ENCODE measurements around the gene MIPOL1.
"Not testable (repeated sequence)": the region's sequence is repeated elsewhere in the genome, so short reads cannot be mapped to it uniquely, and the experiment has no call there.

The MIPOL1 gene

DNA sequence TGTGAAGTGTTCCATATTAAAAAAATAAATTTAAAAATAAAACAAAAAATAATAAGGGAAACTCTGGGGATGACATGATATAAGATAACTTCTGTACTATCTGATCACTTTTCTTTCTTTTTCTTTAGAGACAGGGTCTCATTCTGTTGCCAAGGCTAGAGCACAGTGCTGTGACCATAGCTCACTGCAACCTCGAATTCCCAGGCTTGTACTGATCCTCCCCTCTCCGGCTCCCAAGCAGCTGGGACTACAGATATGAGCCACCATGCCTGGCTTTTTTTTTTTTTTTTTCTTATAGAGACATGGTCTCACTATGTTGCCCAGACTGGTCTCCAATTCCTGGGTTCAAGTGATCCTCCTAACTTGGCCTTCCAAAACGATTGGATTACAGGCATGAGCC lies 10.4 kb upstream of the MIPOL1 start:
- no peak for DNase-seq (ENCODE audit: low read depth in 2 of 2)

DNA sequence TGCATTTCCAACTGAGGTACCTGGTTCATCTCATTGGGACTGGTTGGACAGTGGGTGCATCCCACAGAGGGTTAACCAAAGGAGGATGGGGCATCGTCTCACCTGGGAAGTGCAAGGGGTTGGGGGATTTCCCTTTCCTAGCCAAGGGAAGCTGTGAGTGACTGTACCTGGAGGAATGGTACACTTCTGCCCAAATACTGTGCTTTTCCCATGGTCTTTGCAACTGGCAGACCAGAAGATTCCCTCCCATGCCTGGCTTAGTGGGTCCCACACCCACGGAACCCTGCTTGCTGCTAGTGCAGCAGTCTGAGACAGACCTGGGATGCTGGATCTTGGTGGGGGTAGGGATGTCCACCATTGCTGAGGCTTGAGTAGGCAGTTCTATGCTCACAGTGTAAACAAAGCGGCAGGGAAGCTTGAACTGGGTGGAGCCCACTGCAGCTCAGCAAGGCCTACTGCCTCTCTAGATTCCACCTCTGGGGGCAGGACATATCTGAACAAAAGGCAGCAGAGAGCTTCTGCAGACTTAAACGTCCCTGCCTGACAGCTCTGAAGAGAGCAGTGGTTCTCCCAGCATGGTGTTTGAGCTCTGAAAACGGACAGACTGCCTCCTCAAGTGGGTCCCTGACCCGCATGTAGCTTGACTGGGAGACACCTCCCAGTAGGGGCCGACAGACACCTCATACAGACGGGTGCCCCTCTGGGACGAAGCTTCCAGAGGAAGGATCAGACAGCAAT lies 9.7 kb upstream of the MIPOL1 start:
- DNase-seq (ENCODE audit: low read depth in 2 of 2), result not testable (repeated sequence)

- DNase-seq (ENCODE audit: low read depth in 2 of 2), result not testable (repeated sequence)
Measured at GRCh38 chr14:37189733-37190132, 8.0 kb upstream of the MIPOL1 start.

- DNase-seq (ENCODE audit: low read depth in 2 of 2), result no peak
Measured at GRCh38 chr14:37194698-37195097, 3.0 kb upstream of the MIPOL1 start.

DNA sequence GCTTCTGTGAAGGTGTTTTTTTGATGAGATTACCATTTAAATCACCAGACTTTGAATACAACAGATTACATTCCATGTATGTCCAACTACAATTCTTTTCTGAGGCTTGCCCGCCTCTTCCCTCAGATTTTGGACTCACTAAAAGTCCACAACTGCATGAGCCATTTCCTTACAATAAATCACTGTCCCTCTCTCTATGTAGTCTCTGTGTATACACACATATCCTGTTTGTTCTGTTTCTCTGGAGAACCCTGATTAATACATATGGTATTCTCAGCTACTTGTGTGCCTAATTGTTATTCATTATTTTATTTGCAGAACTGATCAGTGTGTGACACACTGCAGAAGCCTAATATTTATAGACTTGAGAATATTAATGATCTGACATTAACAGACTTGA lies 2.4 kb upstream of the MIPOL1 start:
- no peak for DNase-seq (ENCODE audit: low read depth in 2 of 2)

DNA sequence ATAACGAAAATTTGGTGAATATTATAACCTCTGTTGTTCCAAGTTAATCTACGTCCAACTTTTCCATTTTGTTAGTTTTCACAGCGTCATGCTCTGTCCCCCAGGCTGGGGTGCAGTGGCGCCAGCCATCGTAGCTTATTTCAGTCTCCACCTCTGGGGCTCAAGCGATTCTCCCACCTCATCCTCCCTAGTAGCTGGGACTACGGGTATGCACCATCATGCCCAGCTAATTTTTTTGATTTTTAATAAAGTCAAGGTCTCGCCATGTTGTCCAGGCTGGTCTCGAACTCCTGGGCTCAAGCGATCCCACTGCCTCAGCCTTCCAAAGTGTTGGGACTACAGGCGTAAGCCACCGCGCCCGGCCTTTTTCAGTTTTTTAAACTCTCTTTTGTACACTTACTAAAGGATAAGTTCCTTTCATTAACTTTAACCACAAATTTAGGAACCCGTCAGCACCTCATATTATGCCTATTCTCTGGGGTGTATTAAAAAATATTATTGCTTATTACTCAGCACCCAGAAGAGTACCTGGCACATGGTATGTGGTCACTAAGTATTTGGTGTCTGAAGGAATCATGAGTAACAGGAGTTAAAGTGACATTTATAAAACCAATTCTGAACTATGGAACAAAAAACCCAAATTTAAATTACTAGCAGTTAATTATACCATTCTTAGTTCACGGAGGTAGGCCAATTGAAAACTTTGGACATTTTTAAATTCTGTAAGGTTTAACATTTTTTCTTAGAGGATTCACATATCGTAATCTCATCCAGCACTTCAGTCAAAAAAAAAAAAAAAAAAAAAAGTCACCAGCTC lies 925 bp upstream of the MIPOL1 start:
- no peak for DNase-seq (ENCODE audit: low read depth in 2 of 2)

GRCh38 chr14:37198273-37198598 lies 499 bp downstream of the MIPOL1 start:
- DNase-seq (ENCODE audit: low read depth in 2 of 2), result no peak

GRCh38 chr14:37198907-37199306 lies 1.2 kb downstream of the MIPOL1 start:
- no peak for DNase-seq (ENCODE audit: low read depth in 2 of 2)

DNA sequence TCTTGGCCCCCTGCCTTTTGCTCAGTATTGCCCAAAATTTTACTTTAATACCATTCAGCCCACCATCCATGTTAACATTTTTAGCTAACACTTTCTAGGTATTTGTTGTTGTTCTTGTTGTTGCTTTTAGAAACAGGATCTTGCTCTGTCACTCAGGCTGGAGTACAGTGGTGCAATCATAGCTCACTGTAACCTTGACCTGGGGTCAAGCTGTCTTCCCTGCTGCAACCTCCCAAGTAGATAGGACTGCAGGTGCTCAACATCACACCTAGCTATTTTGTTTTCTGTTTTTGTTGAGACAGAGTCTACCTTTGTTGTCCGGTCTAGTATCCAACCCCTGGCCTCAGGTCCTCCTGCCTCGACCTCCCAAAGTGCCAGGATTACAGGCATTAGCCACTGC lies 4.0 kb downstream of the MIPOL1 start:
- no peak for DNase-seq (ENCODE audit: low read depth in 2 of 2)

GRCh38 chr14:37202265-37202664 lies 4.5 kb downstream of the MIPOL1 start:
- DNase-seq (ENCODE audit: low read depth in 2 of 2), result no peak

GRCh38 chr14:37202812-37203211 lies 5.1 kb downstream of the MIPOL1 start:
- DNase-seq (ENCODE audit: low read depth in 2 of 2), result no peak

DNA sequence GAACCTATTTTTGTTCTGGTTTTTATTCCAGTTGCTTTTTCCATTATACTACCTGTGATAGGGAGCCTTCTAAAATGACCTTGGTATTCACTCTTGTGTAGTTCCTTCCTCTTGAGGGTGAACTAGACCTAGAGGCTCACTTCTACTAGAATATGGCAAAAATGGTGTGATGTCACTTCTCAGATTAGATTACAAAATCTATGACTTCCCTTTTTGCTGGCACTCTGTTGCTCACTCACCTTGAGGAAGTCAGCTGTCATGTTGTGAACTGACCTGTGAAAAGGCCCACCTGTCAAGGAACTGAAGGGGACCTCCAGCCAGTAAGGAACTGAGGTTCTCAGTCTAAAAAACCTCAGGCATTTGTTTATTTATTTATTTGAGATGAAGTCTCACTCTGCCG lies 5.7 kb downstream of the MIPOL1 start:
- no peak for DNase-seq (ENCODE audit: low read depth in 2 of 2)

DNA sequence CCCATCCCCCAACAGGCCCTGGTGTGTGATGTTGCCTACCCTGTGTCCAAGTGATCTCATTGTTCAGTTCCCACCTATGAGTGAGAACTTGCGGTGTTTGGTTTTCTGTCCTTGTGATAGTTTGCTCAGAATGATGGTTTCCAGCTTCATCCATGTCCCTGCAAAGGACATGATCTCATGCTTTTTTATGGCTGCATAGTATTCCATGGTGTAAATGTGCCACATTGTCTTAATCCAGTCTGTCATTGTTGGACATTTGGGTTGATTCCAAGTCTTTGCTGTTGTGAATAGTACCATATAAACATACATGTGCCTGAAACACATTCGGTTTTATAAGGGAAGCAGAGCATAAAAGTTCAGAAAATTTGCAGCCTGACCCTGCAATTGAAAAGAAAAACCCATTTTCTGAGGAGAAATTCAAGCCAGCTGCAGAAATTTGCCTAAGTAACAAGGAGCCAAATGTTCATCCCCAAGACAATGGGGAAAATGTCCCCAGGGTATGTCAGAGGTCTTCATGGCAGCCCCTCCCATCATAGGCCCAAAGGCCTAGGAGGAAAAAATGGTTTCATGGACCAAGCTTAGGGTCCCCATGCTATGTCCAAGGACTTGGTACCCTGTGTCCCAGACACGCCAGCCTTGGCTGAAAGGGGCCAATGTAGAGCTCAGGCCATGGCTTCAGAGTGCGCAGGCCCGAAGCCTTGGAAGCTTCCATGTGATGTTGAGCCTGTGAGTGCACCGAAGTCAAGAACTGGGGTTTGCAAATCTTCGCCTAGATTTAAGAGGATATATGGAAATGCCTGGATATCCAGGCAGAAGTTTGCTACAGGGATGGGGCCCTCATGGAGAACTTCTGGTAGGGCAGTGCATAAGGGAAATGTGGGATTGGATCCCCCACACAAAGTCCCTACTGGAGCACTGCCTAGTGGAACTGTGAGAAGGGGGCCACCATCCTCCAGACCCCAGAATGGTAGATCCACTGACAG lies 8.2 kb downstream of the MIPOL1 start:
- not testable (repeated sequence) for DNase-seq (ENCODE audit: low read depth in 2 of 2)

DNA sequence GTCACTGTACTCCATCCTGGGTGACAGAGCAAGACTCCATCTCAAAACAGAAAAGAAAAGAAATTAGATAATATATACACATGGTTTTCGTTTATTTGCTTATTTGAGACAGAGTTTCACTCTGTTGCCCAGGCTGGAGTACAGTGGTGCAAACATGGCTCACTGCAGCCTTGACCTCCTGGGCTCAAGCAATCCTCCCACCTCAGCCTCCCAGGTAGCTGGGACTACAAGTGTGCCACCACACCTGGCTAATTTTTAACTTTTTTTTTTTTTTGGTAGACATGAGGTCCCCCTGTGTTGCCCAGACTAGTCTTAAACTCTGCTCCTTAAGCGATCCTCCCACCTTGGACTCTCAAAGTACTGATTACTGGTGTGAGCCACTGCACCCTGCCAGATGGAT lies 11.9 kb downstream of the MIPOL1 start:
- DNase-seq (ENCODE audit: low read depth in 2 of 2), result not testable (repeated sequence)

DNA sequence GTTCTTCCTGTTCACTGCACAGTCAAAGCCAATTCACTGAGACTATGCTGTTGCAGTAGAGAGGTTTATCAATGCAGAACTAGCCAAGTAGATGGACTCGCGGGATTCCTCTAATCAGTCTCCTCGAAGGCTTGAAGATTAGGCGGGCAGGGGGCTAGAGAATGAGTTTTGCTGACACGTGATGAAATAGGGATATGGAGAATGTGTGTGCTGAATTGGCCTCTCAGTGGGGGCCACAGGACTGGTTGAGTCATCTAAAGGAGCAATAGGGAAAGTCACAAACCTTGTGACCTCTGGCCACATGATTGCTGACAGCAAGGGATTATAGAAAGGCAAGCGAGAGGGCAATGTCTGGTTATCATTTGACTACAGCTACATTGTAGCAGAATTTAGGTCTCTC lies 12.7 kb downstream of the MIPOL1 start:
- DNase-seq (ENCODE audit: low read depth in 2 of 2), result no peak

- no peak for DNase-seq (ENCODE audit: low read depth in 2 of 2)
Measured at GRCh38 chr14:37213016-37213415, 15.3 kb downstream of the MIPOL1 start.

GRCh38 chr14:37215345-37215744 lies 17.6 kb downstream of the MIPOL1 start:
- no peak for DNase-seq (ENCODE audit: low read depth in 2 of 2)

DNA sequence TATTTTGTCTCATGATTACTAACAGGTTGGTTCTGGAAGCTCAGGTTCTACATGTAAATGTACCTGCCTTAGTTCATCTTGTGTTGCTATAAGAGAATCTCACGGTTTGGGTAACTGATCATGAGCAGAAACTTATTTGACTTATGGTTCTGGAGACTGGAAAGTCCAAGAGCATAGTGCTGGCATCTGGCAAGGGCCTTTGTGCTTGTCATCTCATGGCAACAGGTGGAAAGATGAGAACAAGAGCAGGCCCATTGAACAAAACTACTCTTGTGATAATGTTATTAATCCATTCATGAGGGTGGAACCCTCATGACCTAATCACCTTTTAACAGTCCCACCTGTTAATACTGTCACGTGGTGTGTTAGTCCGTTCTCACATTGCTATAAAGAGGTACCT lies 23.3 kb downstream of the MIPOL1 start:
- no peak for DNase-seq (ENCODE audit: low read depth in 2 of 2)

DNA sequence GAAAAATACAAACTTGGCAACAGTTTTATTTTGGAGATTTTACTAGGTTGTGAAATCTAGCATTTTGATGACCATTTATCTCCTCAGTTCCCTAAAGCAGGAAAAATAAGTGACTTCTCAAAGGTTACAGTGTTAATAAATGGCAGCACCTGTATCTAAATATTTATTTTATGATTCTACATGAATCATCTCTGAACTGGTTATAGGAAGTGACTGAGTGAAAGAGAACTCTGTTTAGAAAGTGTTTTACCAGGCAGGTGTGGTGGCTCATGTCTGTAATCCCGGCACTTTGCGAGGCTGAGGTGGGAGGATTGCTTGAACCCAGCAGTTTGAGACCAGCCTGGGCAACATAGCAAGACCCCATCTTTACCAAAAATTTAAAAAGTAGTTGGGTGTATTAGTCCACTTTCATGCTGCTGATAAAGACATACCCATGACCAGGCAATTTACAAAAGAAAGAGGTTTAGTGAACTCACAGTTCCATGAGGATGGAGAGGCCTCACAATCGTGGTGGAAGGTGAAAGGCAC lies 26.3 kb downstream of the MIPOL1 start:
- no peak for DNase-seq (ENCODE audit: low read depth in 2 of 2)

DNA sequence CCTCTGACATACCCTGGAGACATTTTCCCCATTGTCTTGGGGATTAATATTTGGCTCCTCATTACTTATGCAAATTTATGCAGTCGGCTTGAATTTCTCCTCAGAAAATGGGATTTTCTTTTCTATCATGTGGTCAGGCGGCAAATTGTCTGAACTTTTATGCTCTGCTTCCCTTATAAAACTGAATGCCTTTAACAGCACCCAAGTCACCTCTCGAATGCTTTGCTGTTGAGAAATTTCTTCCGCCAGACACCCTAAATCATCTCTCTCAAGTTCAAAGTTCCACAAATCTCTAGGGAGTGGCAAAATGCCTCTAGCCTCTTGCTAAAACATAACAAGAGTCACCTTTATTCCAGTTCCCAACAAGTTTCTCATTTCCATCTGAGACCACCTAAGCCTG lies 27.9 kb downstream of the MIPOL1 start:
- DNase-seq (ENCODE audit: low read depth in 2 of 2), result not testable (repeated sequence)

DNA sequence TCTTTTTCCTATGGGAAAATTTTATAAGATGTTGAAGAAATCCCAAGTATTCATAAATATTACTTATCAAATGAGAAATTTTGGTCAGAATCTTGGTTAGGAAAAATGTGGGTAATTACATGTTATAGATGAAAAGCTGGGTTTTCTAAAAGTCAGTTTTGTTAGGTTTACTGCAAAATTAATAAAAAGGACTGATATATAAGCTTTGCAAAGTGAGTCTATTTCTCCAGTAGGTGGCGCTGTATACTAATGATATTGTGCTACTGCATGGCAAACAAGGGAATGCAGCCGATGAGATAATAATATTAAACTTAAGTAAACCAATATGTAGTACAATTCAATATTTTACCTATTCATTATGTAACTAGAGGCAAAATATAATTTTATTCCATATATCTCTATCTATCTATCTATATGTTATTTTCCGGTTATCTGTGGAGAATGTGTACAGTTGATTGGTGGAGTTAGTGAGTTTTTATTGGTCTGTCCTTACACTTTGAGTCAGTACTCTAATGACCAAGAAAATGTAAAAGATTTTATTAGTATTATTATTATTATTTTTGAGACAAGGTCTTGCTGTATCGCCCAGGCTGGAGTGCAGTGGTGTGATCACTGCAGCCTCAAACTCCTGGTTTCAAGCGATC lies 32.9 kb downstream of the MIPOL1 start:
- DNase-seq (ENCODE audit: low read depth in 2 of 2), result no peak

All from activated CD8-positive, alpha-beta memory T cell treated with anti-CD3 and anti-CD28 coated beads for 4 hours (primary cell).